ENCODE results near the gene TSPAN1. TPM values are rescaled to one million over a fixed set of nuclear protein-coding genes. Genes with fewer than 3 reads are reported as not detected.
A peak's percentile ranks its signal among the peaks of the same experiment; 100 is the strongest.

TSPAN1 gene
- total and polyA plus RNA-seq, 2 experiments from 2014 or later = 32.1 to 69.5 TPM

- H3K9me2 ChIP-seq (replicated peaks; ENCODE audit: insufficient read depth) = no peaks in the 10 kb centered on the region
- H3K27ac ChIP-seq = no peak overlapping the region
- no peaks in the 10 kb centered on the region for H3K9me3 ChIP-seq (ENCODE audit: low read depth)
- no peak overlapping the region for H2AFZ ChIP-seq
- H3K79me2 ChIP-seq = no peaks in the 10 kb centered on the region
- WGBS (ENCODE audit: low lambda C conversion rate, missing lambda C conversion rate) = 57% methylated on average over 6 of the region's 6 CpGs
- H3K4me2 ChIP-seq = no peak overlapping the region
- peaks cover 21% of the 10 kb centered on the region for H3K4me1 ChIP-seq (ENCODE audit: insufficient read depth)
- TF ChIP-seq, protein P1, sequence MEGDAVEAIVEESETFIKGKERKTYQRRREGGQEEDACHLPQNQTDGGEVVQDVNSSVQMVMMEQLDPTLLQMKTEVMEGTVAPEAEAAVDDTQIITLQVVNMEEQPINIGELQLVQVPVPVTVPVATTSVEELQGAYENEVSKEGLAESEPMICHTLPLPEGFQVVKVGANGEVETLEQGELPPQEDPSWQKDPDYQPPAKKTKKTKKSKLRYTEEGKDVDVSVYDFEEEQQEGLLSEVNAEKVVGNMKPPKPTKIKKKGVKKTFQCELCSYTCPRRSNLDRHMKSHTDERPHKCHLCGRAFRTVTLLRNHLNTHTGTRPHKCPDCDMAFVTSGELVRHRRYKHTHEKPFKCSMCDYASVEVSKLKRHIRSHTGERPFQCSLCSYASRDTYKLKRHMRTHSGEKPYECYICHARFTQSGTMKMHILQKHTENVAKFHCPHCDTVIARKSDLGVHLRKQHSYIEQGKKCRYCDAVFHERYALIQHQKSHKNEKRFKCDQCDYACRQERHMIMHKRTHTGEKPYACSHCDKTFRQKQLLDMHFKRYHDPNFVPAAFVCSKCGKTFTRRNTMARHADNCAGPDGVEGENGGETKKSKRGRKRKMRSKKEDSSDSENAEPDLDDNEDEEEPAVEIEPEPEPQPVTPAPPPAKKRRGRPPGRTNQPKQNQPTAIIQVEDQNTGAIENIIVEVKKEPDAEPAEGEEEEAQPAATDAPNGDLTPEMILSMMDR (IDR thresholded peaks at IDR 0.05; ENCODE audit: poor library complexity) = no peak
- TF ChIP-seq EZH2phosphoT487 (IDR thresholded peaks at IDR 0.05; ENCODE audit: low read depth, severe bottlenecking, unreplicated experiment) (no peak), EZH2 (IDR thresholded peaks at IDR 0.05; ENCODE audit: borderline replicate concordance) (no peak)
- H3K27me3 ChIP-seq = no peaks in the 10 kb centered on the region
- no peak for DNase-seq (ENCODE audit: low spot score)
- H3K4me3 ChIP-seq = no peak overlapping the region
- H4K20me1 ChIP-seq (ENCODE audit: insufficient read depth, poor library complexity, severe bottlenecking) = no peaks in the 10 kb centered on the region
- no peaks in the 10 kb centered on the region for H3K36me3 ChIP-seq (replicated peaks; ENCODE audit: insufficient read depth, low read depth)
Measured at GRCh38 chr1:46171871-46172270, 3.0 kb upstream of the TSPAN1 start.

- no peak for DNase-seq (ENCODE audit: low spot score)
- Histone ChIP-seq H3K36me3 (replicated peaks; ENCODE audit: insufficient read depth, low read depth) (no peaks in the 10 kb centered on the region), H4K20me1 (ENCODE audit: insufficient read depth, poor library complexity, severe bottlenecking) (no peaks in the 10 kb centered on the region), H3K27me3 (no peaks in the 10 kb centered on the region), H3K27ac (no peak overlapping the region), H3K9me3 (ENCODE audit: low read depth) (no peaks in the 10 kb centered on the region), H2AFZ (no peak overlapping the region), H3K4me2 (no peak overlapping the region), H3K4me1 (ENCODE audit: insufficient read depth) (peaks cover 21% of the 10 kb centered on the region), H3K79me2 (no peaks in the 10 kb centered on the region), H3K4me3 (no peak overlapping the region), H3K9me2 (replicated peaks; ENCODE audit: insufficient read depth) (no peaks in the 10 kb centered on the region)
- no peak for TF ChIP-seq EZH2phosphoT487 (IDR thresholded peaks at IDR 0.05; ENCODE audit: low read depth, severe bottlenecking, unreplicated experiment)
- TF ChIP-seq, protein P1 (IDR thresholded peaks at IDR 0.05; ENCODE audit: poor library complexity) = no peak
- no peak for TF ChIP-seq EZH2 (IDR thresholded peaks at IDR 0.05; ENCODE audit: borderline replicate concordance)
- 93% methylated on average over 4 of the region's 4 CpGs for WGBS (ENCODE audit: low lambda C conversion rate, missing lambda C conversion rate)
Measured at GRCh38 chr1:46172321-46172720, 2.6 kb upstream of the TSPAN1 start.

DNA sequence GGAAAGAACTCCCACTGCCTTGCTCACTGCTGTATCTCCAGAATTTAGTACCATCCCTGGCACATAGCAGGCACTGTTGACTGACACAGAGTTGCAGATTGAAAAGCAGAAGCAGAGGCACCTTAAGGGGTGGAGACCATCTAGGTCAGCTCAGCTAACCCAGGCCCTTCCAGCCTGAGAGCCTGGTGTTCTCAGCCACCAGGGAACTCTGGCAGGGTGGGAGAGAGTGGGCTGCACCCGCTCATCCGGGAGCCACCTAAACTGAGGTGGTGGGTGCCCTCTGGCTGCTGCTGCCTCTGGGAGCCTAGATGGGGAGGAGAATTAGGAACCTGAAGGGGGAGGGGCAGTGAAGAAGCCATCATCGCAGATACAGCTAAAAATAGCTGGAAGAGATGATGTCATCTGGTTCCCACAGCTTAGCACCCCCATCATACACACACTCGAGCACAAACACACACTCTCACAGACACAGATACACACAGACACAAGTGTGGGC lies 1.5 kb upstream of the TSPAN1 start:
- TF ChIP-seq, protein P1 (IDR thresholded peaks at IDR 0.05; ENCODE audit: poor library complexity) = no peak
- Histone ChIP-seq H3K27me3 (no peaks in the 10 kb centered on the region), H3K4me2 (peak overlapping the region; percentile 25), H2AFZ (no peak overlapping the region), H3K27ac (peak overlapping the region; percentile 40), H3K9me3 (ENCODE audit: low read depth) (no peaks in the 10 kb centered on the region), H3K9me2 (replicated peaks; ENCODE audit: insufficient read depth) (no peaks in the 10 kb centered on the region), H3K4me3 (no peak overlapping the region), H3K36me3 (replicated peaks; ENCODE audit: insufficient read depth, low read depth) (no peaks in the 10 kb centered on the region), H4K20me1 (ENCODE audit: insufficient read depth, poor library complexity, severe bottlenecking) (no peaks in the 10 kb centered on the region), H3K4me1 (ENCODE audit: insufficient read depth) (peaks cover 21% of the 10 kb centered on the region), H3K79me2 (no peaks in the 10 kb centered on the region)
- peak; percentile 54 for DNase-seq (ENCODE audit: low spot score)
- WGBS (ENCODE audit: low lambda C conversion rate, missing lambda C conversion rate) = 34% methylated on average over 4 of the region's 4 CpGs

- Histone ChIP-seq H3K4me1 (ENCODE audit: insufficient read depth) (peaks cover 24% of the 10 kb centered on the region), H2AFZ (no peak overlapping the region), H3K27ac (peak overlapping the region; percentile 65), H3K27me3 (no peaks in the 10 kb centered on the region), H3K4me3 (no peak overlapping the region), H4K20me1 (ENCODE audit: insufficient read depth, poor library complexity, severe bottlenecking) (no peaks in the 10 kb centered on the region), H3K9me2 (replicated peaks; ENCODE audit: insufficient read depth) (no peaks in the 10 kb centered on the region), H3K79me2 (no peaks in the 10 kb centered on the region), H3K36me3 (replicated peaks; ENCODE audit: insufficient read depth, low read depth) (no peaks in the 10 kb centered on the region), H3K4me2 (peak overlapping the region; percentile 29), H3K9me3 (ENCODE audit: low read depth) (no peaks in the 10 kb centered on the region)
- TF ChIP-seq EZH2 (IDR thresholded peaks at IDR 0.05; ENCODE audit: borderline replicate concordance) (no peak), EZH2phosphoT487 (IDR thresholded peaks at IDR 0.05; ENCODE audit: low read depth, severe bottlenecking, unreplicated experiment) (no peak)
- TF ChIP-seq, protein P1 (IDR thresholded peaks at IDR 0.05; ENCODE audit: poor library complexity) = no peak
- DNase-seq (ENCODE audit: low spot score) = no peak
- 68% methylated on average over 3 of the region's 3 CpGs for WGBS (ENCODE audit: low lambda C conversion rate, missing lambda C conversion rate)
Measured at GRCh38 chr1:46175243-46175642, 356 bp downstream of the TSPAN1 start.
